ENCODE measurements around the gene OTOG.

Gene OTOG

GRCh38 chr11:17518366-17518765 is 28.7 kb upstream of the OTOG start:
- DNase-seq = no peak

GRCh38 chr11:17519061-17519885 is 27.8 kb upstream of the OTOG start:
- no peak for DNase-seq

- DNase-seq = no peak
Observed at GRCh38 chr11:17521106-17521900, 25.8 kb upstream of the OTOG start.

GRCh38 chr11:17522655-17523054 is 24.4 kb upstream of the OTOG start:
- DNase-seq = no peak

GRCh38 chr11:17524221-17524620 is 22.8 kb upstream of the OTOG start:
- no peak for DNase-seq

GRCh38 chr11:17525570-17525969 is 21.5 kb upstream of the OTOG start:
- no peak for DNase-seq

- no peak for DNase-seq
Observed at GRCh38 chr11:17526326-17526725, 20.7 kb upstream of the OTOG start.

- DNase-seq = no peak
Observed at GRCh38 chr11:17526931-17527627, 20.0 kb upstream of the OTOG start.

GRCh38 chr11:17527628-17527995 is 19.4 kb upstream of the OTOG start:
- DNase-seq = no peak

GRCh38 chr11:17528181-17528691 is 18.8 kb upstream of the OTOG start:
- peak; percentile 29 for DNase-seq

- no peak for DNase-seq
Observed at GRCh38 chr11:17528906-17529843, 17.9 kb upstream of the OTOG start.

- no peak for DNase-seq
Observed at GRCh38 chr11:17529844-17530185, 17.2 kb upstream of the OTOG start.

GRCh38 chr11:17531071-17531600 is 15.9 kb upstream of the OTOG start:
- DNase-seq = no peak

- peak; percentile 41 for DNase-seq
Observed at GRCh38 chr11:17531636-17532113, 15.4 kb upstream of the OTOG start.

GRCh38 chr11:17532784-17533183 is 14.3 kb upstream of the OTOG start:
- DNase-seq = no peak

- DNase-seq = no peak
Observed at GRCh38 chr11:17533341-17533740, 13.7 kb upstream of the OTOG start.

- no peak for DNase-seq
Observed at GRCh38 chr11:17533778-17534415, 13.2 kb upstream of the OTOG start.

- DNase-seq = no peak
Observed at GRCh38 chr11:17535488-17535887, 11.6 kb upstream of the OTOG start.

GRCh38 chr11:17537261-17537660 is 9.8 kb upstream of the OTOG start:
- DNase-seq = no peak

- no peak for DNase-seq
Observed at GRCh38 chr11:17538054-17538453, 9.0 kb upstream of the OTOG start.

GRCh38 chr11:17538731-17539130 is 8.3 kb upstream of the OTOG start:
- no peak for DNase-seq

Measured in kidney glomerular epithelial cell (primary cell).